Neural crest cell (in vitro differentiated cells): Measurements from ENCODE around the gene ARID5B. TPM values are rescaled to one million over a fixed set of nuclear protein-coding genes. Genes with fewer than 3 reads are reported as not detected.

ENCODE experiments used
- DNase-seq: peaks from one replicate; pipeline ENCODE4 v3.0.0; 2021; ENCODE audit warnings: low read depth, mixed read lengths, low spot score
- H3K27ac Mint-ChIP-seq: one replicate; pipeline ENCODE4 v1.8.0; 2021; ENCODE audit warnings: mild to moderate bottlenecking, mixed read lengths; ENCODE audit not compliant: unreplicated experiment
- H3K27me3 Mint-ChIP-seq: 2 replicates; pipeline ENCODE4 v1.8.0; 2021; ENCODE audit warnings: low read depth, mild to moderate bottlenecking, mixed read lengths
- H3K36me3 Mint-ChIP-seq: 2 replicates; pipeline ENCODE4 v1.8.0; 2021; ENCODE audit warnings: low read depth, mild to moderate bottlenecking, mixed read lengths
- H3K4me1 Mint-ChIP-seq: 2 replicates; pipeline ENCODE4 v1.8.0; 2021; ENCODE audit warnings: mixed read lengths
- H3K4me3 Mint-ChIP-seq: one replicate; pipeline ENCODE4 v1.8.0; 2021; ENCODE audit warnings: mild to moderate bottlenecking, mixed read lengths
- H3K9me3 Mint-ChIP-seq: 2 replicates; pipeline ENCODE4 v1.8.0; 2021; ENCODE audit warnings: mixed read lengths
- long read RNA-seq: library from polyadenylated mRNA; unstranded; transcript quantifications from one replicate; pipeline ENCODE4 v2.0.0, GENCODE V29; 2020
- total RNA-seq: library from RNA; stranded (reverse); gene quantifications from 2 replicates; pipeline ENCODE4 v1.2.1, GENCODE V29; 2021
- TF ChIP-seq, protein P1 (sequence below): fragments of 200-600 bp; sonication (generic); conservative IDR thresholded peaks from 2 replicates; pipeline ENCODE4 v1.5.0; 2021; ENCODE audit warnings: antibody characterized with exemption, mild to moderate bottlenecking

ARID5B gene
- total RNA-seq = 10.1 and 10.4 TPM in 2 replicates
- long read RNA-seq, partial matches to known transcripts = 11 of 16 reads
- long read RNA-seq, other reads (novel, unspliced or antisense) = 5 of 16 reads

- Mint-ChIP-seq H3K27ac (peak within 1 kb of the TSS; percentile 100), H3K4me3 (peak within 1 kb of the TSS; percentile 98), H3K27me3 (peaks cover 31% of the 10 kb centered on the region), H3K36me3 (no peaks in the 10 kb centered on the region), H3K9me3 (no peaks in the 10 kb centered on the region), H3K4me1 (peaks cover 51% of the 10 kb centered on the region)
- peak; percentile 34 for DNase-seq
- TF ChIP-seq, protein P1, sequence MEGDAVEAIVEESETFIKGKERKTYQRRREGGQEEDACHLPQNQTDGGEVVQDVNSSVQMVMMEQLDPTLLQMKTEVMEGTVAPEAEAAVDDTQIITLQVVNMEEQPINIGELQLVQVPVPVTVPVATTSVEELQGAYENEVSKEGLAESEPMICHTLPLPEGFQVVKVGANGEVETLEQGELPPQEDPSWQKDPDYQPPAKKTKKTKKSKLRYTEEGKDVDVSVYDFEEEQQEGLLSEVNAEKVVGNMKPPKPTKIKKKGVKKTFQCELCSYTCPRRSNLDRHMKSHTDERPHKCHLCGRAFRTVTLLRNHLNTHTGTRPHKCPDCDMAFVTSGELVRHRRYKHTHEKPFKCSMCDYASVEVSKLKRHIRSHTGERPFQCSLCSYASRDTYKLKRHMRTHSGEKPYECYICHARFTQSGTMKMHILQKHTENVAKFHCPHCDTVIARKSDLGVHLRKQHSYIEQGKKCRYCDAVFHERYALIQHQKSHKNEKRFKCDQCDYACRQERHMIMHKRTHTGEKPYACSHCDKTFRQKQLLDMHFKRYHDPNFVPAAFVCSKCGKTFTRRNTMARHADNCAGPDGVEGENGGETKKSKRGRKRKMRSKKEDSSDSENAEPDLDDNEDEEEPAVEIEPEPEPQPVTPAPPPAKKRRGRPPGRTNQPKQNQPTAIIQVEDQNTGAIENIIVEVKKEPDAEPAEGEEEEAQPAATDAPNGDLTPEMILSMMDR = no peak
Observed at GRCh38 chr10:61900829-61901792, at the start of gene ARID5B. ARID5B (plus strand) TSS chr10:61901699; CDS start chr10:61901710, 11 bp downstream.

DNA sequence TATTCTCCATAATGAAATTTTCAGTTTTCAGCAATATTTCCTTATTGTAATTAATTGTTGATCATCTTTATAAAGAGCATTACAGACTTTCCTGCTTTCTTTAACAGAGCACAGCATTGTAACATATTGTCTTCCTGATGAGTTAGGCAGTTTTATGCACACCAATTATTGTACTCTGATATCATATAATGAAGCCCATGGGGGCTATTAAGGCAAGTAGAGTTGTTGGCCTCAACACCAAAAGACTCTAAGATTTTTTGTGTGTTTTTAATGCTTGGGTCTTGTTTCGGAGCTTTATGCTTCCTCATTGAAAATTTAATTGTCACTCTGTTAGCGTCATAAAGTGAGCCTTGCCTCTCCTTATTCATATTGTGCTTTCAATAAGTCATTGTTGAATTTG is 49.2 kb upstream of the ARID5B start:
- TF ChIP-seq, protein P1 = no peak
- H3K36me3 Mint-ChIP-seq = no peaks in the 10 kb centered on the region
- no peaks in the 10 kb centered on the region for H3K27me3 Mint-ChIP-seq
- DNase-seq = no peak
- peaks cover 3% of the 10 kb centered on the region for H3K9me3 Mint-ChIP-seq
- peaks cover 6% of the 10 kb centered on the region for H3K4me1 Mint-ChIP-seq
- H3K27ac Mint-ChIP-seq = no peak overlapping the region
- H3K4me3 Mint-ChIP-seq = no peak overlapping the region

- Mint-ChIP-seq H3K4me1 (no peaks in the 10 kb centered on the region), H3K36me3 (no peaks in the 10 kb centered on the region), H3K4me3 (no peak overlapping the region), H3K9me3 (peaks cover 3% of the 10 kb centered on the region), H3K27me3 (no peaks in the 10 kb centered on the region), H3K27ac (no peak overlapping the region)
- TF ChIP-seq, protein P1 = no peak
- no peak for DNase-seq
Observed at GRCh38 chr10:61855771-61856170, 45.7 kb upstream of the ARID5B start.

DNA sequence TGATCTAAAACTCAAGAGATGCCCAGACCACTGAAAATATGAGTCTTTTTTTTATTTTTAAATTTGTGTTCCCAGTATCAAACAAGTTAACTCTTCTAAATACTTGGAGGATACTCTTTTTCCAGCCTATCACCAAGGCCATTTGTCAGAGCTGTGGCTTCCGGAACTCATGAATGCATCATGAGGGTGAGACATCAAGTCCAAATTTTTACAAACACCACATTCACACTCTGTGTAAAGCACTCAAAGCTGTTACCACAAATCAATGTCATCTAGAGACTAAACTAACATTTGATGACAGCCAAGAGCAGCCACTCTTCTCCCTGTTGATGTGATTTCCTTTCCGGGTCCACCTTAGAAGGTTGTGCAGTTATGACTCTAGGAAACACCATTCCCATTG is 43.8 kb upstream of the ARID5B start:
- H3K27me3 Mint-ChIP-seq = no peaks in the 10 kb centered on the region
- DNase-seq = no peak
- H3K4me3 Mint-ChIP-seq = no peak overlapping the region
- H3K27ac Mint-ChIP-seq = no peak overlapping the region
- peaks cover 3% of the 10 kb centered on the region for H3K9me3 Mint-ChIP-seq
- no peaks in the 10 kb centered on the region for H3K36me3 Mint-ChIP-seq
- TF ChIP-seq, protein P1 = no peak
- H3K4me1 Mint-ChIP-seq = no peaks in the 10 kb centered on the region

DNA sequence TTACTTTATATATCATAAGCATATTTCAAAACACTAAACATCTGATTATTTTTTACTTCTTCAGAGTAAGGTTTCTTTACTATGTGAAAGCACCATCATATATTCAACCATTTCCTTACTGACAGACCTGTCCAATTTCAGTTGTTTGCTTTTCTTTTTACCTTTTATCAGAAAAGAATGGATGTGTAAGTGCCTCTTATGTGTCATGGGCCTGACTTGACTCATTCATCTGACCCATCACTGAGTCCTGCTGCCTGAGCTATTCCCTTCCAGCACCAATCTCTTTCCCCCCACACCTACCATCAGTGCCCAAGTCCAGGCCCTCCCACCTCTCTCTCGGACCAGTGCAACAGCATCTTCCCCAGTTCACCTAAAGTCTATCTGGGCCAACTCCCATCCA is 41.7 kb upstream of the ARID5B start:
- Mint-ChIP-seq H3K36me3 (no peaks in the 10 kb centered on the region), H3K27ac (no peak overlapping the region), H3K4me3 (no peak overlapping the region), H3K9me3 (peaks cover 3% of the 10 kb centered on the region), H3K27me3 (no peaks in the 10 kb centered on the region), H3K4me1 (no peaks in the 10 kb centered on the region)
- no peak for DNase-seq
- TF ChIP-seq, protein P1 = no peak
